HG02885 (cell line): ENCODE data around the gene TKFC.
"Not testable (repeated sequence)": the region's sequence is repeated elsewhere in the genome, so short reads cannot be mapped to it uniquely, and the experiment has no call there.

Source experiments
- ATAC-seq: cut with Tn5 transposase; IDR thresholded peaks from one replicate; pipeline ENCODE4 v1.9.1; 2021; ENCODE audit warnings: mild to moderate bottlenecking; ENCODE audit not compliant: unreplicated experiment, poor library complexity

The TKFC gene

GRCh38 chr11:61362542-61362875, 29.5 kb downstream of the TKFC start:
- ATAC-seq: peak; percentile 1

- no peak for ATAC-seq
Measured at GRCh38 chr11:61364012-61364675, 31.1 kb downstream of the TKFC start.

- ATAC-seq: no peak
Measured at GRCh38 chr11:61367406-61367805, 34.4 kb downstream of the TKFC start.

- no peak for ATAC-seq
Measured at GRCh38 chr11:61368646-61369045, 35.6 kb downstream of the TKFC start.

- ATAC-seq: no peak
Measured at GRCh38 chr11:61369372-61370348, 36.6 kb downstream of the TKFC start.

- ATAC-seq: no peak
Measured at GRCh38 chr11:61370349-61371005, 37.4 kb downstream of the TKFC start.

- ATAC-seq: no peak
Measured at GRCh38 chr11:61372659-61373420, 39.8 kb downstream of the TKFC start.

GRCh38 chr11:61375761-61376108, 42.7 kb downstream of the TKFC start:
- no peak for ATAC-seq

GRCh38 chr11:61377461-61378160, 44.6 kb downstream of the TKFC start:
- ATAC-seq: no peak

- no peak for ATAC-seq
Measured at GRCh38 chr11:61378713-61379313, 45.8 kb downstream of the TKFC start.

- no peak for ATAC-seq
Measured at GRCh38 chr11:61380884-61381283, 47.9 kb downstream of the TKFC start.

GRCh38 chr11:61383859-61384258, 50.8 kb downstream of the TKFC start:
- ATAC-seq: not testable (repeated sequence)

GRCh38 chr11:61384271-61385242, 51.5 kb downstream of the TKFC start:
- ATAC-seq: no peak

GRCh38 chr11:61390161-61390560, 57.1 kb downstream of the TKFC start:
- ATAC-seq: no peak

GRCh38 chr11:61392981-61393595, 60.1 kb downstream of the TKFC start:
- ATAC-seq: no peak
